HepG2 (cell line): ENCODE measurements around the gene CBLN3. TPM values are rescaled to one million over a fixed set of nuclear protein-coding genes. Genes with fewer than 3 reads are reported as not detected.

Experiments
- BCLAF1 ChIP-seq: fragments of 450-650 bp; IDR thresholded peaks from 2 replicates; pipeline ENCODE4 v1.6.1; 2017; ENCODE audit warnings: mild to moderate bottlenecking
- JARID2 ChIP-seq: sonication (generic); formaldehyde crosslinking; IDR thresholded peaks from 2 replicates; pipeline ENCODE4 v1.8.1; 2023; ENCODE audit warnings: missing genetic modification reagents, inconsistent platforms; ENCODE audit not compliant: insufficient replicate concordance
- MAF1 ChIP-seq: sonication (generic); formaldehyde crosslinking; IDR thresholded peaks from 2 replicates; pipeline ENCODE4 v1.5.0; 2020; ENCODE audit warnings: missing genetic modification reagents, borderline replicate concordance
- MNT ChIP-seq: fragments of 450-650 bp; IDR thresholded peaks from 2 replicates; pipeline ENCODE4 v1.6.1; 2016
- MTF2 ChIP-seq: sonication (generic); formaldehyde crosslinking; IDR thresholded peaks from 2 replicates; pipeline ENCODE4 v1.5.0; 2020; ENCODE audit warnings: missing genetic modification reagents, borderline replicate concordance
- PAXIP1 ChIP-seq: sonication (generic); formaldehyde crosslinking; conservative IDR thresholded peaks from 2 replicates; pipeline ENCODE4 v1.4.0; 2020; ENCODE audit warnings: mild to moderate bottlenecking, missing genetic modification reagents, moderate library complexity
- SALL2 ChIP-seq: sonication (generic); formaldehyde crosslinking; IDR thresholded peaks from 2 replicates; pipeline ENCODE4 v1.8.1; 2023; ENCODE audit warnings: mild to moderate bottlenecking, missing genetic modification reagents, inconsistent platforms
- SCMH1 ChIP-seq: sonication (generic); formaldehyde crosslinking; IDR thresholded peaks from 2 replicates; pipeline ENCODE4 v1.9.0; 2021; ENCODE audit warnings: missing genetic modification reagents, mild to moderate bottlenecking, borderline replicate concordance
- TFDP1 ChIP-seq: IDR thresholded peaks from 2 replicates; pipeline ENCODE4 v1.6.1; 2016; ENCODE audit warnings: missing compliant biosample characterization, missing genetic modification reagents, borderline replicate concordance
- ZNF256 ChIP-seq: sonication (generic); formaldehyde crosslinking; conservative IDR thresholded peaks from 2 replicates; pipeline ENCODE4 v1.4.0; 2020; ENCODE audit warnings: missing genetic modification reagents
- ZNF263 ChIP-seq: sonication (generic); formaldehyde crosslinking; IDR thresholded peaks from 2 replicates; pipeline ENCODE4 v1.4.0; 2020; ENCODE audit warnings: missing genetic modification reagents
- ZNF282 ChIP-seq: fragments of 450-650 bp; IDR thresholded peaks from 2 replicates; pipeline ENCODE4 v1.6.1; 2018; ENCODE audit not compliant: partially characterized antibody
- ZNF331 ChIP-seq: sonication (generic); formaldehyde crosslinking; IDR thresholded peaks from 2 replicates; pipeline ENCODE4 v1.4.0; 2020; ENCODE audit warnings: missing genetic modification reagents
- polyA plus RNA-seq, 8 experiments: library from polyadenylated mRNA; depleted of rRNA in 3 of 8; stranded (reverse) in 7 of 8; unstranded in 1 of 8; fragments of >200 nt; fragmentation: Illumina TruSeq in 4 of 8; extraction: Trizol in 4 of 8; gene quantifications; 2 replicates each; pipeline versions ENCODE4 v1.2.1 to v1.2.3, GENCODE V29; 2011 to 2016; ENCODE audit warnings: low read depth in 4 of 8, missing spikeins in 1 of 8, mixed read lengths in 1 of 8; ENCODE audit not compliant: insufficient read depth in 1 of 8
- total RNA-seq, 5 experiments: library from RNA; depleted of rRNA; stranded (reverse); fragments of >200 nt; fragmentation: Illumina TruSeq; extraction: Trizol; gene quantifications; 2 replicates each; pipeline ENCODE4 v1.2.3, GENCODE V29; 2016; ENCODE audit warnings: low read depth in 1 of 5
- TF ChIP-seq, protein P1 (sequence below): sonication (generic); formaldehyde crosslinking; IDR thresholded peaks from 2 replicates; pipeline ENCODE4 v1.5.0; 2020; ENCODE audit warnings: missing genetic modification reagents
- TF ChIP-seq, protein P2 (sequence below): sonication (generic); formaldehyde crosslinking; conservative IDR thresholded peaks from 2 replicates; pipeline ENCODE4 v1.8.0; 2022; ENCODE audit warnings: low read depth, missing genetic modification reagents
- TF ChIP-seq, protein P3 (sequence below): fragments of 450-650 bp; IDR thresholded peaks from 2 replicates; pipeline ENCODE4 v1.6.1; 2017

Gene CBLN3
- total and polyA plus RNA-seq, 2 of the 13 experiments (the other 11 are each of a cell fraction or from before 2014, with no cell fraction given), result 0.66 to 0.98 TPM

DNA sequence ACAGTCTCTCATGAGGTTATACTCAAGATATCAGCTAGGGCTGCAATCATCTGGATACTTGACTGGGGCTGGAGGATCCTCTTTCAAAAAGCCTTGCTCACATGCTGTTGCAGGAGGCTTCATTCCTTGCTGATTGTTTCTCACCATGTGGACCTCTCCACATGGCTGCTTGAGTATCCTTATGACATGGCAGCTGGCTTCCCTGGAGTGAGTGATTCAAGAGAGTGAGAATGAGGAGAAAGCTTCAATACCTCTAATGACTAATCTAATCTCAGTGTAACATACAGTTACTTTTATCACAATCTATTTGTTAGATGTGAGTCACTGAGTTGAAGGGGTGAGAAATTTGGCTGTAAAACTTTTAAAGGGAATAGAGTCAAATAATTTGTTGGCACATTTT lies 27.5 kb upstream of the CBLN3 start (continued):
- TF ChIP-seq PAXIP1 (CRISPR knock-in tag) (no peak), MTF2 (CRISPR knock-in tag) (no peak), BCLAF1 (no peak), SALL2 (no peak), MAF1 (CRISPR knock-in tag) (no peak), ZNF282 (no peak), SCMH1 (no peak), JARID2 (CRISPR knock-in tag) (no peak), ZNF263 (CRISPR knock-in tag) (no peak), ZNF256 (CRISPR knock-in tag) (no peak), MNT (peak; percentile 53), ZNF331 (CRISPR knock-in tag) (no peak), TFDP1 (CRISPR knock-in tag) (no peak)
- TF ChIP-seq, protein P1, sequence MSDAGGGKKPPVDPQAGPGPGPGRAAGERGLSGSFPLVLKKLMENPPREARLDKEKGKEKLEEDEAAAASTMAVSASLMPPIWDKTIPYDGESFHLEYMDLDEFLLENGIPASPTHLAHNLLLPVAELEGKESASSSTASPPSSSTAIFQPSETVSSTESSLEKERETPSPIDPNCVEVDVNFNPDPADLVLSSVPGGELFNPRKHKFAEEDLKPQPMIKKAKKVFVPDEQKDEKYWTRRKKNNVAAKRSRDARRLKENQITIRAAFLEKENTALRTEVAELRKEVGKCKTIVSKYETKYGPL, result no peak
- TF ChIP-seq, protein P2, sequence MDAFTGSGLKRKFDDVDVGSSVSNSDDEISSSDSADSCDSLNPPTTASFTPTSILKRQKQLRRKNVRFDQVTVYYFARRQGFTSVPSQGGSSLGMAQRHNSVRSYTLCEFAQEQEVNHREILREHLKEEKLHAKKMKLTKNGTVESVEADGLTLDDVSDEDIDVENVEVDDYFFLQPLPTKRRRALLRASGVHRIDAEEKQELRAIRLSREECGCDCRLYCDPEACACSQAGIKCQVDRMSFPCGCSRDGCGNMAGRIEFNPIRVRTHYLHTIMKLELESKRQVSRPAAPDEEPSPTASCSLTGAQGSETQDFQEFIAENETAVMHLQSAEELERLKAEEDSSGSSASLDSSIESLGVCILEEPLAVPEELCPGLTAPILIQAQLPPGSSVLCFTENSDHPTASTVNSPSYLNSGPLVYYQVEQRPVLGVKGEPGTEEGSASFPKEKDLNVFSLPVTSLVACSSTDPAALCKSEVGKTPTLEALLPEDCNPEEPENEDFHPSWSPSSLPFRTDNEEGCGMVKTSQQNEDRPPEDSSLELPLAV (CRISPR knock-in tag), result 0 out of 2 replicates have a peak, but pooled peaks have one; percentile 16
- TF ChIP-seq, protein P3, sequence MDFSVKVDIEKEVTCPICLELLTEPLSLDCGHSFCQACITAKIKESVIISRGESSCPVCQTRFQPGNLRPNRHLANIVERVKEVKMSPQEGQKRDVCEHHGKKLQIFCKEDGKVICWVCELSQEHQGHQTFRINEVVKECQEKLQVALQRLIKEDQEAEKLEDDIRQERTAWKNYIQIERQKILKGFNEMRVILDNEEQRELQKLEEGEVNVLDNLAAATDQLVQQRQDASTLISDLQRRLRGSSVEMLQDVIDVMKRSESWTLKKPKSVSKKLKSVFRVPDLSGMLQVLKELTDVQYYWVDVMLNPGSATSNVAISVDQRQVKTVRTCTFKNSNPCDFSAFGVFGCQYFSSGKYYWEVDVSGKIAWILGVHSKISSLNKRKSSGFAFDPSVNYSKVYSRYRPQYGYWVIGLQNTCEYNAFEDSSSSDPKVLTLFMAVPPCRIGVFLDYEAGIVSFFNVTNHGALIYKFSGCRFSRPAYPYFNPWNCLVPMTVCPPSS, result no peak
